HG03039 (cell line): ENCODE results near the gene CAMK1D.

Experiments used
- ATAC-seq: cut with Tn5 transposase; IDR thresholded peaks from one replicate; pipeline ENCODE4 v1.9.1; 2021; ENCODE audit warnings: mild to moderate bottlenecking, moderate library complexity; ENCODE audit not compliant: unreplicated experiment

CAMK1D gene

GRCh38 chr10:12684784-12685183 is 335.4 kb downstream of the CAMK1D start:
- no peak for ATAC-seq

GRCh38 chr10:12685261-12686058 is 336.1 kb downstream of the CAMK1D start:
- no peak for ATAC-seq

GRCh38 chr10:12687996-12688395 is 338.6 kb downstream of the CAMK1D start:
- ATAC-seq: no peak

- no peak for ATAC-seq
Measured at GRCh38 chr10:12689893-12690292, 340.5 kb downstream of the CAMK1D start.

GRCh38 chr10:12690525-12691126 is 341.3 kb downstream of the CAMK1D start:
- no peak for ATAC-seq

- ATAC-seq: no peak
Measured at GRCh38 chr10:12691596-12691995, 342.2 kb downstream of the CAMK1D start.

GRCh38 chr10:12697764-12698163 is 348.4 kb downstream of the CAMK1D start:
- no peak for ATAC-seq

- ATAC-seq: no peak
Measured at GRCh38 chr10:12699258-12699700, 349.9 kb downstream of the CAMK1D start.

- no peak for ATAC-seq
Measured at GRCh38 chr10:12699781-12700556, 350.6 kb downstream of the CAMK1D start.

- ATAC-seq: no peak
Measured at GRCh38 chr10:12700557-12700874, 351.2 kb downstream of the CAMK1D start.

- ATAC-seq: no peak
Measured at GRCh38 chr10:12701696-12702095, 352.3 kb downstream of the CAMK1D start.

GRCh38 chr10:12702215-12702770 is 352.9 kb downstream of the CAMK1D start:
- ATAC-seq: no peak

GRCh38 chr10:12703126-12703525 is 353.8 kb downstream of the CAMK1D start:
- no peak for ATAC-seq

GRCh38 chr10:12703813-12704212 is 354.5 kb downstream of the CAMK1D start:
- ATAC-seq: no peak

- no peak for ATAC-seq
Measured at GRCh38 chr10:12704488-12704887, 355.1 kb downstream of the CAMK1D start.

- no peak for ATAC-seq
Measured at GRCh38 chr10:12705943-12706342, 356.6 kb downstream of the CAMK1D start.

GRCh38 chr10:12707461-12708185 is 358.3 kb downstream of the CAMK1D start:
- no peak for ATAC-seq

GRCh38 chr10:12709000-12709401 is 359.7 kb downstream of the CAMK1D start:
- no peak for ATAC-seq

GRCh38 chr10:12709521-12709963 is 360.2 kb downstream of the CAMK1D start:
- no peak for ATAC-seq

- no peak for ATAC-seq
Measured at GRCh38 chr10:12710157-12710556, 360.8 kb downstream of the CAMK1D start.
